Stimulated activated CD8-positive, alpha-beta memory T cell treated with anti-CD3 and anti-CD28 coated beads, Interleukin-2, amount 100 ng/mL, for 1 hour (primary cell): Measurements from ENCODE around the gene DNMT1.
"Not testable (repeated sequence)": the region's sequence is repeated elsewhere in the genome, so short reads cannot be mapped to it uniquely, and the experiment has no call there.

Experiments
- DNase-seq, 2 donors: peaks; one replicate each; pipeline ENCODE4 v3.0.0-alpha.2; 2020; ENCODE audit warnings: low read depth in 2 of 2

The DNMT1 gene

DNA sequence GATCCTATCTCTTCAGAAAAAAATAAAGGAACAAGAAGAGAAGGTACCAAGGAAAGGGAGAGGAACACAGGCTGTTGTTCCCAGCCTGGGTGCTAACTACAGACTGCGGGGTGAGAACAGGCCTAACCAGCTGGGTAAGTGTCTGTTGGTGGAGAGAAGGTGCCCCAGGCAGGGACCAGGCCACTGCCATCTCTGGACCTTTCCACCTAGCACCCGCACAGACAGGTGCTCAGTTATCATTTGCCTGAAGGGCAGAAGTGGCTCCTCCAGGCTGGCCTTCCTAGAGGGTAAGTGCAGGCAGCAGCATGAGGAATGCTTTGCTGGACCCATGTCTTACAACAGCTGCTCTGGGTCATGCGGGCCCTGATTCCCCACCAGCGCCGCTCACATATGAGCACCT, 10.1 kb downstream of the DNMT1 start:
- no peak for DNase-seq

DNA sequence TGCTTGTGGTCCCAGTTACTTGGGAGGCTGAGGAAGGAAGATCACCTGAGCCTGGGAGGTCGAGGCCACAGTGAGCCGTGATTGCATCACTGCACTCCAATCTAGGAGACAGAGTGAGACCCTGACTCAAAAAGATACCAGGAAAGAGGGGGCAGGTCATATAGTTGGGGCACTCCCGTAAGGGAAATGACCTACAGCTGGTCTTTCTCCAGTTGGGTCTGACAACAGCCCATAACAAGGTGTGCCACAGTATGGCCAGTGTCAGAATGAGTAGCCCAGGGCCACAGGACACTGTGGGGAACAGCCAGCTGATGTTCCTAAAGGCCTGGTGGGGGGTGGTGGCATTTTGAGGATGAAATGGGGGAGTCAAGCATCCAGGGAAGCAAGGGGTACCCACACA, 10.8 kb downstream of the DNMT1 start:
- no peak for DNase-seq

DNA sequence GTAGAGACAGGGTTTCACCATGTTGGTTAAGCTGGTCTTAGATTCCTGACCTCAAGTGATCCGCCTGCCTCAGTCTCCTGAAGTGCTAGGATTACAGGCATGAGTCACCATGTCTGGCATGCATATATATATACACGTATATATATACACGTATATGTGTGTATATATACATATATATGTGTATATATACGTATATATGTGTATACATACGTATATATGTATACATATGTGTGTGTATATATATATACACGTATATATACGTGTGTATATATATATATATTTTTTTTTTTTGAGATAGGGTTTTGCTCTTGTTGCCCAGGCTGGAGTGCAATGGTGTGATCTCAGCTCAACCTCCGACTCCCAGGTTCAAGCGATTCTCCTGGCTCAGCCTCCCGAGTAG, 11.9 kb downstream of the DNMT1 start:
- no peak for DNase-seq

DNA sequence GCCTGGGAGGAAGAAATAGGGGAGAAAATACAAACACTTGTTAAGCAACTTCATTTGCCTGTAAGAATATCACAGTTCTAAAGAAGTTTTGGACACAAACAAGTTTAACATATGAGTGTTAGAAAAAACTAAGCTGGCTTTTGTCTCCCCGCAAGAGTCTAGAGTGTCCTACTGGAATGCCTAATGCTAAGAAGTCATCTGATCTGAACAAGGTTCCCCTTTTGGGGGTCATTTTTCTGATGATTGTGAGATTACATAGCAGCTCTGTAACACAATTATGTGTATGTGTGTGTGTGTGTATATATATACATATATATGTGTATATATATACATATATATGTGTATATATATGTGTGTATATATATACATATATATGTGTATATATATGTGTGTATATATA, 12.7 kb downstream of the DNMT1 start:
- DNase-seq, result no peak

DNA sequence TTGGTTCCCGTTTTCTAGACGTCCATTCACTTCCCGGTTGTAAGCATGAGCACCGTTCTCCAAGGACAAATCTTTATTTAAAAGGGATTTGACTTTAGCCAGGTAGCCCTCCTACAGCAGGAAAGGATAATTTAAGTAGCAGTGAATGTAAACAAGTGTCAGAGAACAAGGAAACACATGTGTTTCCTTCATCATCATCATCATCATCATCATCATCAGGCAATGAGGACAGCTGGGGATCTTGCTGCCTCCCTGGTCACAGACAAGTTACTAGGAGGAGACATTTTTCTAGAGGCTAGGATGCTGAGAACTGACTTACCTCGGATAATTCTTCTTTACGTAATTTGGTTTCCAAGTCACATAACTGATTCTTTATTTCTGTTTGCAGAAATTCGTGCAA, 14.3 kb downstream of the DNMT1 start:
- no peak for DNase-seq

DNA sequence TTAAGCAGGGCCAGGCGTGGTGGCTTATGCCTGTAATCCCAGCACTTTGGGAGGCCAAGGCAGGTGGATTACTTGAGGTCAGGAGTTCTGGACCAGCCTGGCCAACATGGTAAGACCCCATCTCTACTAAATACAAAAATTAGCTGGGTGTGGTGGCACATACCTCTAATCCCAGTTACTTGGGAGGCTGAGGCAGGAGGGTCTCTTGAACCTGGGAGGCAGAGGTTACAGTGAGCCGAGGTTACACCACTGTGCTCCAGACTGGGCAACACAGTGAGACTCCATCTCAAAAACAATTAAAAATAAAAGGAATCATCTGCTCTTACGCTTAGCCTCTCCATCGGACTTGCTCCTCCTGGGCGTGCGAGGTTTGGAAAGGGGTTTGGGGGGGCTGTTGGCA, 14.7 kb downstream of the DNMT1 start:
- not testable (repeated sequence) for DNase-seq

DNA sequence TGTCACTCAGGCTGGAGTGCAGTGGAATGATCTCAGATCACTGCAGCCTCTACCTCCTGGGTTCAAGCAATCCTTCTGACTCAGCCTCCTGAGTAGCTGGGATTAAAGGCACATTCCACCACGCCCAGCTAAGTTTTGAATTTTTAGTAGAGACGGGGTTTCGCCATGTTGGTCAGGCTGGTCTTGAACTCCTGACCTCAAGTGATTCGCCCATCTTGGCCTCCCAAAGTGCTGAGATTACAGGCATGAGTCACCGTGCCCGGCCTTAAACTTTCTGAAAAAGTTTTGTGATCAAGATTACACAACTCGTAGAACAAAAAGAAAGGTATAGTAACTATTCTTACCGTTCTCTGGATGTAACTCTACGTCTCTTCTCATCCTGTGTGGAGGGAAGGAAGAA, 21.2 kb downstream of the DNMT1 start:
- no peak for DNase-seq

DNA sequence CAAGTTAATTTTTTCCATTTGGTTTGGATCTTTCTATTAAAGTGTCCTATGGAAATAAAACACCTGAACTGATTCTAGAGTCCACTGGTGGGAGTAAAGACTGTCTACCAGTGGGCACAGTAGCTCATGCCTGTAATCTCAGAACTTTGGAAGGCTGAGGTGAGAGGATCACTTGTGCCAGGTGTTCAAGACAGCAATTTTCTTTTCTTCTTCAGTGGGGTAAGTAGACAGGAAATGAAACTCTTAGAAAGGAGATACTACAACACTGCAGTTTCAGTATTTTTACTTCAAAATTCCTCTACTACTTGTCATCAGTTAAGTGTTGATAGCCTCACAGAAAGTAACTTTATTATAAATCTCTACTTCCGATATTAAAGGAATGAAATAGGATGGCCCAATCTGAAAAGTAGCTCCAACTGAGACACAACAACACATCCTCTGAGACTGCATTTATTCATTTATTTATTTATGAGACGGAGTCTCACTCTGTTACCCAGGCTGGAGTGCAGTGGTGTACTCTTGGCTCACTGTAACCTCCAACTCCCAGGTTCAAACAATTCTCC, 26.3 kb downstream of the DNMT1 start:
- DNase-seq, result no peak

DNA sequence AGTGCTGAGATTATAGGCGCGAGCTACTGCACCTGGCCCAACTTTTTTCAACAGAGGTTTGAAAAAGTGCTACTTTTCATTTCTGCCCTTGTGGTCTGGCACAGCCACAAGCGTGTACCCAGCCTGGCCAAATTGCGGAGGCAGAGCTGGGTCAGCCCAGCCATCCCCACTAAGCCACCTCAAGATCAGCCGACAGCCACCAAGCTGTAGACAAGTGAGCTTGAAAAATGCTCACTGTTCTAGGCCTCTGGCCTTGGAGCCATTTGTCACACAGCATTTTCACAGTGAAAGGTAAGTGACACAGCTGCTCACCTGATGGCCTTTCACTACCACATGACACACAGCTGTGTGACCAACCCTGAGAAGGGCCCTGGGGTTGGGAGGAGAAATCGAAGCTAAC, 27.3 kb downstream of the DNMT1 start:
- DNase-seq, result no peak

DNA sequence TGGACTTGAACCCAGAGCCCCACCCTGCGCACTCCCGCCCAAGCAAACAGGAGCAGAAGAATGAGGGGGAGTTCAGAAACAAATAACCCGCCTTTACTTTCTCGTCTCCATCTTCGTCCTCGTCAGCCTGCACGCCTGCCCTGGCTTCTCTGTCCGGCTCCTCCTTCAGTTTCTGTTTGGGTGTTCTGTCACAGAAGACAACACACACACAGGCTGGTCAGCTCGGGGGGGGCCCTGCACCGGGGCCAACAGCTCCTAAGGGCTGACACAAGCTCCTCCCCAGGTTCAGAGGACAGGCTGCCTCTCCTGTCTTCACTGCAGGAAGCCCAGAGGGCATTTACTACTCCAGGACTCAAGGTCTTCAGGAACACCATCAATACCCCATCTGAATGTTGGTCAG, 28.3 kb downstream of the DNMT1 start:
- not testable (repeated sequence) for DNase-seq

DNA sequence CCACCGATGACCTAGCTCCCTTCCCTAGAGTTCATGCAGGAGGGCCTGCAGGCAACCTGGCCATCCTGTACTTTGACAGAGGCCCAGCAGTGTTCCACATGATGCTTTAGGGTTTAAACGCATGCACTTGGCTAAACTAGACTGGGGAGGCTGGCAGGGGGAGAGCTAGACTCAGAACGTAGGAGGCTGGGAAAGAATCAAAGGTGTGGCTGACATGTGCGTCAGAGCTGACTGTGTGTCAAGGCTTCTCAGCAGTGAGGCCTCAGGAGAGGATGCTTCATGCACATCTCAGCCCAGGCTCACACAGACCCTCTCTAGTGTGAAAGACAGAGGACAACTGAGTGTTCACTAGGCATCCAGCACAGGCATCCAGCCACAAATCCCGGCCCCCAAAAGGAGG, 28.7 kb downstream of the DNMT1 start:
- no peak for DNase-seq

DNA sequence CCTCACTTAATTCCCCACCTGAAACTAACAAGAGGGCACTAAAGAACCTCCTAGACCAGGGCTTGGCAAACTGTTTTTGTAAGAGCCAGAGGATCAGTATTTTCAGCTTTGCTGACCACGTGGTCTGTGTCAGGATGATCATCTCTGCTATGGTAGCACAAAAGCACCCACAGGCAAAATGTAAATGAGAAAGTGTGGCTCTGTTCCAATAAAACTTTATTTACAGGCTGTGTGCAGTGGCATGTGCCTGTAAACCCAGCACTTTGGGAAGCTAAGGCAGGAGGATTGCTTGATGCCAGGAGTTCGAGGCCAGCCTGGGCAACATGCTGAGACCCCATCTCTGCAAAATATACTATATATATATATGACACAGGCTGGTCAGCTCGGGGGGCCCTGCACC, 31.2 kb downstream of the DNMT1 start:
- no peak for DNase-seq

DNA sequence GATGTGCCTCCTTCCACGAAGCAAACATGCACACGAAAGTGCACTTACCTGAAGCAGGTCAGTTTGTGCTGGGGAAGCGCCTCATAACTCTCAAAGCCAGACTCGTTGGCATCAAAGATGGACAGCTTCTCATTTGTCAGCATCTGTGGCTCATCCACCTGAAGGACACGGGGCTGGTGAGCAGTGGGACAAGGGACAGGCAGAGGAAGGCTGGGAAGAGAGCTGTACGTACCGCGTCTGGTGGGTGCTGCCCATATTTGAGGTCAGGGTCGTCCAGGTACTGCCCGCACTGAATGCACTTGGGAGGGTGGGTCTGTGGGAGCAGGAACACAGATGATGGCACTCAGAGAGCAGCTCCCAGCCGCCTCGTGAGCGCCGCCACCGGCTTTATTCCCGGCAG, 35.1 kb downstream of the DNMT1 start:
- no peak for DNase-seq

DNA sequence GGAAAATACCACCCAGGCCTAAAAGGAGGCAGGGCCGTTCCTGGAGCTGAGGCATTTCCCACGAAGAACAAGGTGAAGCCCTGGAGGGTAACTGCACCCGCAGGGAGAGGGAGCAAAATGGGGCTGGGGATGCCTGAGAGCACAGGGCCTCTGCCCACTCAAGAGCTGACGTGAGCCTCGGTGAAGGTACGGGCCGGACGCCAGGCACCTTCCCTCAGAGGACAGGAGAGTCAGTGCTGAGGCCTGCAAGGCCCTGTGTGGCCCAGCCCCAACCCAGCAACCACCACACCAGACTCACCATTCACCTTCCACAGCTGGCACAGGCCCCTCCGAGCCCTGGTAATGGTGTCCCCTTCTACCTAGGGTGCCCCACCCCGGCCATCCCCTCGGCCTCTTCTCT, 36.3 kb downstream of the DNMT1 start:
- DNase-seq, result no peak

DNA sequence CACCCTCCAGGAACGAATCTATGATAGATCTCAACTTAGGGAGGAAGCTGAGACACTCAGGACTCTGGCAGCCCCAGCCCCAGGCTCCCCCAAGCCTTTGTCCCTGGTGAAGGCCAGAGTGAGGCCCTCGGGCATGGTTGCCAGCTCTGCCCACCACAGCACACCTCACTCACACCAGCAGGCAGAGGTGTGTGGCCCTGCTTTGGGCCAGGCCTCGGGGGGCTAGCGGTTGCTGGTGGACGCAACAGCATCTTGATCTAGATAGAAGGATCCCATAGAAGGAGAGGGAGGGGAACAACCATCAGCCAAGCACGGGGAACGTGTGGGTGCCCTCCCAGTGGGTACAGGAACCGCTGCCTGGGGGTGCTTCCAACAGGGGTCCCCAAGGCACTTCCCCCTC, 36.7 kb downstream of the DNMT1 start:
- no peak for DNase-seq

DNA sequence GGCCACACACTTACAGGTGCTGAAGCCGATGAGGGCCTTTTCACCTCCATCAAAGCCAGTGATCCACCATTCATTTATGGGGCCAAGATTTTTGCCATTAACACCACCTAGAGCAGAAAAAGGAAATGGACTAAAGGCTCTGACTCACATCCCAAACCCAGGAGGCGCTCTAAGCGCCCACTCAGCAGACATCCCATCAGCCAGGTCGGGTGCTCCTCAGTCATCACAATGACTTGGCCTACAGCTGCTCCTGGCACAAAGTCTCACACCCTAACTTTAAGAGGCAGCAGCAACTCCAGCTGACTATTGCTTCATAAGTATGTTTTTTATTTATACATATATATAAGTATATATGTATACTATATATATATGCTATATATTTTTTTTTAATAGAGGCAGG, 38.9 kb downstream of the DNMT1 start:
- no peak for DNase-seq

DNA sequence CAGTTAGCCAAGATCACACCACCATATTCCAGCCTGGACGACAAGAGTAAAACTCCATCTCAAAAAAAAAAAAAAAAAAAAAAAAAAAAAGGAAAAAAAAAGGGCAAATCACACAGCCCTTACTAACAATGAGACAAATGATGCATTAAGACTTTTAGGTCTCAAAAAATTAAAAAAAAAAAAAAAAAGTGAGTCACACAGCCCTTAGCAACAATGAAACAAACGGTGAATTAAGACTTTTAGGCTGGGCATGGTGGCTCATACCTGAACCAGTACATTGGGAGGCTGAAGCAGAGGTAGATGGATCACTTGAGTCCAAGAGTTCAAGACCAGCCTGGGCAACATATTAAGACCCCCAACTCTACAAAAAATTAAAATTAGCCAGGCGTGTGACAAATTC, 42.7 kb downstream of the DNMT1 start:
- DNase-seq, result no peak

DNA sequence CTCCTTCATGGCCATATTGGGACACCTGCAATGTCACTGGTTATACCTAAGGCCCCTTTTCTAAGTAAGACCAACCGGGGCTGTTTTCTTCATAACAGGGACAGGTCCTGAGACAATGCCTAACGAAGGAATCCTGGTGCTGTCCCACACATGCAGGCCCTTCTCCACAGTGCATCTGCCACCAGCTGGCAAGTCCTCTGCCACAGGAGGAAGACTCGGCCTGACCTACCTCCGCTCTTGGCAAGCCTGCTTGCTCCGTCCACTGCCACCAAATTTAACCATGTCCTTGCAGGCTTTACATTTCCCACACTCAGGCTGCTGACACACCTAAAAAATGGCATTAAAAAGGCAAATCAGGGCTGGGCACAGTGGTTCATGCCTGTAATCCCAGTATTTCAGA, 43.2 kb downstream of the DNMT1 start:
- DNase-seq, result no peak

DNA sequence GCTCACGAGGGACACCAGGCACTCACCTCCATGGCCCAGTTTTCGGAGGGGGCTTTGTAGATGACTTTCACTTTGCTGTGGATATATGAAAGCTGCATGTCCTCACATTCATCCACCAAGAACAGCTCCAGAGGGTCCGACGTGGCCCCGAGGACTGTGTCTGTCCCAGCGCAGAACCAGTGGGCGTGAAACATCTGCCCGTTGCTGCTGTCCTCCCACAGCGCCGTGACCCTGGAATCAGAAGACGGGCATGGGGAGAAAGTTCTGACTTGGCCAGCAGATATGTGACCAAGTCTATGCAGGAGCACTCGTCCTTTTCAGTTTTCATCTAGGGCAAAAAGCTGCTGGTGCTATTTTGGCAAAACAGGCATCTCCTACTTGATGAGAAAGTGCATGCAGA, 45.3 kb downstream of the DNMT1 start:
- no peak for DNase-seq

DNA sequence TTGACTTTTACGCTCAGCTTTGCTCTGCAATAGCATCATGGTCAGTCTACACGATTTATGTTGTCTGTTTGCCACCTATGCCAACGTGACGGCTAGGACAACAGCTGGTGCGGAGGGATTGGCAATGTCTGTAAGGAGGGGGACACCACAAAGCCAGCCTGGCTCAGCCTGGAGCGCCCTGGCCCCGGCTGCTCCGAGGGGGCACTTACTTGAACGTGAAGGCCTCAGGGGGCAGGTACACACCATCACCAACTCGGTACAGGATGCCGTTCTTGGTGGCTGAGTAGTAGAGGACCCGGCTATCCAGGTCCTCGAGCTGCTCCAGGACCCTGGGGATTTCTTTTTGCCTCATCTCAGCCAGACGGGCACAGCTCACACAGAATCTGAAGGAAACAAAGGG, 48.6 kb downstream of the DNMT1 start:
- no peak for DNase-seq

DNA sequence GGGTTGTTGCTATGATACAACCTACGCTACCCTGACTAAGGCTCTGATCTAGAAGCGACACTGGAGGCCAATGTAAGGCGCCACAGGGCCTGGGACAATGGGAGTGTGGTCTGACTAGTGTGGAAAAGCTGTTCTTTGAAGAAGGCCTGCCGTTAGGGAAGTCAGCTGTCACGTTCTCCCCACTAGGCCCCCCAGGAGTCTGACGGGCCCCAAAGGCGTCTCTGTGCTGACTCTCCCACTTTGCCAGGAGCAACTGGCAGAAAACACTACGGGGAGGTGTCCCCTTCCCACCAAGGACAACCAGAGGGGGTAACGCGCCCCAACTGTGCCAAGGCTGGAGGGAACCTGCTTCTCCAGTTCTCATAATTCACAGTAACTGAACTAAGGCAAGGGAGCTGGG, 49.7 kb downstream of the DNMT1 start:
- DNase-seq, result no peak

DNA sequence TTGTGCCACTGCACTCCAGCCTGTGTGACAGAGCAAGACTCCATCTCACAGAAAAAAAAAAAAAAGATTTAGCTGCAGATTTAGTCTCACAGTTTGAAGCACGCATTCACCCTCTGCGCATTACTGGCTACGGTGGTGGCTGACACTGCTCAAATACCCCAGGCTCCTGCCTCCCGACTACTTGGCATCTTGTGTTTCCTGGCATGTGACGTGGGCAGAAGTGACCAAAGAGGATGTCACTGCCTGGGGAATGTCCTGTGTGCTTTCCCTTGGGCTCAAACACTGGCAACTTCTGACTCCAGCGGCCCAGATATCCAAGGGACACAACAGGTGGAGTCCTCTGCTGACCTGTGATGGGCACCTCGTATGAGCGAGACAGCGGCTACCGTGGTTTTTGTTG, 50.4 kb downstream of the DNMT1 start:
- DNase-seq, result no peak

DNA sequence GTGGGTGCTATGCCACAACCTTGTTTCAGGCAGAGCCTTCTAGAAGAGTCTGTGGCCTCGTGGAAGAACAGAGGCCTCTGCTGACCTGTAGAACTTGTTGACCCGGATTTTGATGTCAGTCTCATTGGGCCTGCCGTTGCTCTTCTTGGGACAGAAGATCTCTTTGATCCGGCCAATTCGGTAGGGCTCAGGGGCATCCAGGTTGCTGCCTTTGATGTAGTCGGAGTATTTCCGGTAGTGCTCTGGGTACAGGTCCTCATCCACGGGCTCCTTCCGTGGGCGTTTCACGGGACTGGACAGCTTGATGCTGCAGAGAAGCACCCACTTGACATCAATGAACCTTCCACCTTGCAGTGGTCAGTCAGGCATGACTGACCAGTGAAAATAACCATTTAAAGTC, 51.1 kb downstream of the DNMT1 start:
- no peak for DNase-seq

DNA sequence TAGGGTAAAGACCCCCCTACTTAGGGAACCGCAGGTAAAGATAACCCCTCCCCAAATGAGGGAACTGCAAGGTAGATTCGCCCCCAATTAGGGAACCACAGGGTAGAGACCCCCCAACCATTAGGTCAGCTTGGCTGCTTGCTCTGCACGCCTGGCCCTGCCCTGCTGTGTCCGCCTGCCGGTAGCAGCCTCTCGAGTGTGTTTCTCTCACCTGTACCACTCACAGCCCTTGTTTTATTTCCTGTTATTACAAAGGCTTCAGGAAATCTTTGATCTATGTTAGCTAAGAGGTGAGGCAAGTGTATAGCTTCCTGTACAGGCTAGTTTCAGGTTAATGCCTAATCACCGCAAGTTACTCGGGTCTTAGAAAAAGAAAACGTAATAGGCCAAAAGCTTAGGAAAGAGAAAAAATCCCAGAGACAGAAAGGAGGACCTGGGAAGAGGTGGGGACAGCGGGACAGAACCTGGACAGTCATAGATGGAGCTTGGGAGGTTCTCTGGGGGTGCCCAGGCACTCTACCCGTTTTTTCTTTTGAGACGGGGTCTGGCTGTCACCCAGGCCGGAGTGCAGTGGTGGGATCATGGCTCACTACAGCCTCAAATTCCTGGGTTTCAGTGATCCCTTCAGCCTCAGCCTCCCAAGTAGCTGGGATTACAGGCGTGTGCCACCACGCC, 51.9 kb downstream of the DNMT1 start:
- peak; percentile 1 to 18 for DNase-seq
